ENCODE measurements around the gene ELF5.

The ELF5 gene

DNA sequence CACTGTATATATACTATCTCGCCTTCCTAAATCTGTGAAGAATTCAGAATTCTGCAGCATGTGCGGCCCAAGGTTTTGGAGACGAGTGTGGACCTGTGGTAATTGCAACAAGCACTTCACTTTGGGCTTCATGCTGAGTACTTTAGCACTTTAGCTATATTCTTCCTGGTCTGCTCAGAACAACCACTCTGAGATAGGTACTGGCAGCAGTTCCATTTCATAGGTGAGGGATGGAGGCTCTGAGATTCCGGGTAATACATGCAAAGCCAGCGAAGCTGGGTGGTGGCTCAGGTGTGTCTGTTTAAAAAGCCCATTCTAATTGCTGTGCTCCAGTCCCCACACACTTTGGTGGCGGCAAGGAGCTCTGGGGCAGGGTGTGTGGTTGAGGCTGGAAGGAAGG lies 6.4 kb downstream of the ELF5 start:
- Histone ChIP-seq H3K36me3 (ENCODE audit: insufficient read depth, low read length) (no peaks in the 10 kb centered on the region), H3K9ac (ENCODE audit: low read depth, low read length) (no peak overlapping the region), H3K4me3 (ENCODE audit: low read length) (no peak overlapping the region), H3K4me1 (ENCODE audit: insufficient read depth, low read length) (no peaks in the 10 kb centered on the region), H3K9me3 (ENCODE audit: insufficient read depth, low read depth, low read length) (no peaks in the 10 kb centered on the region), H3K27me3 (ENCODE audit: insufficient read depth, low read length) (no peaks in the 10 kb centered on the region), H3K27ac (ENCODE audit: low read depth, low read length) (no peak overlapping the region)
- 77% methylated on average over 6 of the region's 6 CpGs for WGBS

DNA sequence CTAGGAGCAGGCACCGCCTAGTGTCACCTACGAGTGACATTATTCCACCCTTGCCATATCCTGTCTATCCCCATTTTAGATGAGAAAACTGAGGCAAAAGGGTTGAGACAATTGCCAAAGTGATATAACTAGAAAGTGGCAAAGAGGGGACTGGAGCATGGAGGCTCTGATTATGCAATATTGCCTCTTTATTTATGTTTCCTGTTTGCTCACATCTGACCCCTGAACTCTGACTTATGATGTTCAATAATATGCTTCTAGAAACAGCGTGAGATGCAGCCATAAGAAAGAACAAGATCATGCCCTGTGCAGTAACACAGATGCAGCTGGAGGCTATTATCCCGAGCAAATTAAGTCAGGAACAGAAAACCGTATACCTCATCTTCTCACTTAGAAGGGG lies 7.7 kb downstream of the ELF5 start:
- Histone ChIP-seq H3K36me3 (ENCODE audit: insufficient read depth, low read length) (no peaks in the 10 kb centered on the region), H3K27me3 (ENCODE audit: insufficient read depth, low read length) (no peaks in the 10 kb centered on the region), H3K4me3 (ENCODE audit: low read length) (no peak overlapping the region), H3K9ac (ENCODE audit: low read depth, low read length) (no peak overlapping the region), H3K27ac (ENCODE audit: low read depth, low read length) (no peak overlapping the region), H3K9me3 (ENCODE audit: insufficient read depth, low read depth, low read length) (no peaks in the 10 kb centered on the region), H3K4me1 (ENCODE audit: insufficient read depth, low read length) (no peaks in the 10 kb centered on the region)
- 89% methylated on average over 2 of the region's 5 CpGs for WGBS

DNA sequence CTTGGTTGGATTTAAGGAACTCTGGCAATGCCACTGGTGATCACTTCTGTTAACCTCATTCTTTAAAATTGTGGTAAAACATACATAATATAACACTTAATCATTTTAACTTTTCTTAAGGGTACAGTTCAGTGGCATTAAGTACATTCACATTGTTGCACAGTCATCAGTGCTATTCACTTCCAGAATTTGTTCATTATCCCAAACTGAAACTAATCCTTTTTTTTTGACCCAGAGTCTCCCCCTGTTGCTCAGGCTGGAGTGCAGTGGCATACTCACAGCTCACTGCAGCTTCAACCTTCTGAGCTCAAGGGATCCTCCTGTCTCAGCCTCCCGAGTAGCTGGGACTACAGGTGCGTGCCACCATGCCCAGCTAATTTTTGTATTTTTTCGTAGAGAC lies 10.6 kb downstream of the ELF5 start:
- WGBS: 97% methylated on average over 3 of the region's 3 CpGs
- no peaks in the 10 kb centered on the region for H3K27me3 ChIP-seq (ENCODE audit: insufficient read depth, low read length)
- no peak overlapping the region for H3K27ac ChIP-seq (ENCODE audit: low read depth, low read length)
- no peak overlapping the region for H3K4me3 ChIP-seq (ENCODE audit: low read length)
- no peaks in the 10 kb centered on the region for H3K36me3 ChIP-seq (ENCODE audit: insufficient read depth, low read length)
- H3K9ac ChIP-seq (ENCODE audit: low read depth, low read length): no peak overlapping the region
- H3K4me1 ChIP-seq (ENCODE audit: insufficient read depth, low read length): no peaks in the 10 kb centered on the region
- H3K9me3 ChIP-seq (ENCODE audit: insufficient read depth, low read depth, low read length): no peaks in the 10 kb centered on the region

DNA sequence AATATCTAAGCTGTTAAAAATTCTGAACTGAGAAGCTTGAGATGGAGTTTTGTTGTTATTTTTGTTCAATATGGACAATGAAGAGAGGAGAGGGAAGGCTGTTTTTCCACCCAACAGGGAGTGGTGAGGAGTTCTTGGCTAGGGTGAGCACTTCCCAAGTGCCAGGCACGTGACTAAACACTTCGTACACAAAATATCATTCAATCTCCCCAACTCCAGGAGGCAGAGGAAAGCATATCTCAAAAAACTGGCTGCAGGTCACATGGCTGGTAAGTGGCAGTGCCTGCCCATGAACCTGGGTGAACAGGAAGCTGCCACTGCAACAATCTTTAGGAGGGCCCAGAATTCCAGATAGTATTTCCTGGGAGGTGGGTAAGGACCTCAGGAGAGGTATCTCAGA lies 11.6 kb downstream of the ELF5 start:
- Histone ChIP-seq H3K36me3 (ENCODE audit: insufficient read depth, low read length) (no peaks in the 10 kb centered on the region), H3K9ac (ENCODE audit: low read depth, low read length) (no peak overlapping the region), H3K27ac (ENCODE audit: low read depth, low read length) (no peak overlapping the region), H3K27me3 (ENCODE audit: insufficient read depth, low read length) (no peaks in the 10 kb centered on the region), H3K9me3 (ENCODE audit: insufficient read depth, low read depth, low read length) (no peaks in the 10 kb centered on the region), H3K4me1 (ENCODE audit: insufficient read depth, low read length) (no peaks in the 10 kb centered on the region), H3K4me3 (ENCODE audit: low read length) (no peak overlapping the region)
- WGBS: 77% methylated on average over 2 of the region's 2 CpGs

DNA sequence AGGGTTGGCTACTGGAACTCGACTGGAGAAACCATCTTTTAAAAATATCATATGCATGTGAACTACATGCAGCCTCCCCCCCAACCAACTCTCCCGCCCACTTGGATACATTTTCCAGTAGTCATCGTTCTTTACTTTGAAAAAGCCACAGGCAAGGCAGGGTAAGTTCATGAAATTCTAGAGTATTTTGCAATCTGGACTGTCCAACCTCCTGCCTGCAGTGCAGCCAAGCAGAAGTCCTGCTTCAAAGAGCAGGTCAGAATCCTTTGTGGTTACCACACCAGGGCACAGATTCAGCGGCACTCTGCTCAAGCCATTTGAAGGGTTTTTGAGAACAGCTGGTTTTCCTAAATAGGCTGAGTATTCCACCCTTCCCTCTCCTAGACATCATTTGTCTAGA lies 12.1 kb downstream of the ELF5 start:
- Histone ChIP-seq H3K27me3 (ENCODE audit: insufficient read depth, low read length) (no peaks in the 10 kb centered on the region), H3K4me1 (ENCODE audit: insufficient read depth, low read length) (no peaks in the 10 kb centered on the region), H3K9me3 (ENCODE audit: insufficient read depth, low read depth, low read length) (no peaks in the 10 kb centered on the region), H3K36me3 (ENCODE audit: insufficient read depth, low read length) (no peaks in the 10 kb centered on the region), H3K27ac (ENCODE audit: low read depth, low read length) (no peak overlapping the region), H3K9ac (ENCODE audit: low read depth, low read length) (no peak overlapping the region), H3K4me3 (ENCODE audit: low read length) (no peak overlapping the region)
- WGBS: 86% methylated on average over 4 of the region's 4 CpGs

DNA sequence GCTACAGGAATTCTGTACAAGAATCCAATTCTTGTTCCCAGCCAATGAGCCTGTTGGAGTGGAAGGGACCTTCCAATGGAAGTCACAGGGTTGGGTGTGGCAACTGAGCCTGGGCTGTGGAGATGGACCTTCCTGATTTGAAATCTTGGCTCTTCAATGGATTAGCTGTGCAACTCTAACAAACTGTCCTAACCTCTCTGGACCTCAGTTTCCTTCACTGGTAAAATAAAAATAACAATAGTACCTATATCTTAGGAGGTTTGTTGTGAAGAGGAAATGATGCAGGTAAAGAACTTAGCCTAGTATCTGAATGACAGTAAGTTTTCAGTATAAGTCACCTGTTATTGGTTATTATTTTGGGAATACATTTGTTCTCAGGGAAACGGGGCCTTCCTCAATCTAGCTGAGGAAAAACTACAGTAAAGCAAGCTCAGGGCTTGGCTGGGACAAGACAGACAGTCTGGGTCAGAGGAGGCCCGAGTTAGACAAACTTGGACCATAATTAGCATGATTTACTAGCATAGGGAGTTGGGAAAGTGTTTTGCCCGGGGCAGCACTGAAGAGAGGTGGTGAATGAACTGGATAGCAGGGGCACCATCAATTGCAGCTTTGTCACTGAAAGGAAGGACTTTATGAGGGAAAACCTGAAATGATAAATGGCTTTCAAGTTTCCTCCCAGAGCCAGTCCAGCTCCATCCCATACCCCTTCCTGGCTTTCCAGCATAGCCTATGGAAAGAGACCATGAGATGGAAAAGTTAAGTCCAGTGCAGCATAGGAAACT lies 13.7 kb downstream of the ELF5 start:
- no peaks in the 10 kb centered on the region for H3K36me3 ChIP-seq (ENCODE audit: insufficient read depth, low read length)
- H3K4me1 ChIP-seq (ENCODE audit: insufficient read depth, low read length): no peaks in the 10 kb centered on the region
- no peaks in the 10 kb centered on the region for H3K27me3 ChIP-seq (ENCODE audit: insufficient read depth, low read length)
- H3K9ac ChIP-seq (ENCODE audit: low read depth, low read length): no peak overlapping the region
- no peaks in the 10 kb centered on the region for H3K9me3 ChIP-seq (ENCODE audit: insufficient read depth, low read depth, low read length)
- H3K27ac ChIP-seq (ENCODE audit: low read depth, low read length): no peak overlapping the region
- 93% methylated on average over 3 of the region's 3 CpGs for WGBS
- H3K4me3 ChIP-seq (ENCODE audit: low read length): no peak overlapping the region

DNA sequence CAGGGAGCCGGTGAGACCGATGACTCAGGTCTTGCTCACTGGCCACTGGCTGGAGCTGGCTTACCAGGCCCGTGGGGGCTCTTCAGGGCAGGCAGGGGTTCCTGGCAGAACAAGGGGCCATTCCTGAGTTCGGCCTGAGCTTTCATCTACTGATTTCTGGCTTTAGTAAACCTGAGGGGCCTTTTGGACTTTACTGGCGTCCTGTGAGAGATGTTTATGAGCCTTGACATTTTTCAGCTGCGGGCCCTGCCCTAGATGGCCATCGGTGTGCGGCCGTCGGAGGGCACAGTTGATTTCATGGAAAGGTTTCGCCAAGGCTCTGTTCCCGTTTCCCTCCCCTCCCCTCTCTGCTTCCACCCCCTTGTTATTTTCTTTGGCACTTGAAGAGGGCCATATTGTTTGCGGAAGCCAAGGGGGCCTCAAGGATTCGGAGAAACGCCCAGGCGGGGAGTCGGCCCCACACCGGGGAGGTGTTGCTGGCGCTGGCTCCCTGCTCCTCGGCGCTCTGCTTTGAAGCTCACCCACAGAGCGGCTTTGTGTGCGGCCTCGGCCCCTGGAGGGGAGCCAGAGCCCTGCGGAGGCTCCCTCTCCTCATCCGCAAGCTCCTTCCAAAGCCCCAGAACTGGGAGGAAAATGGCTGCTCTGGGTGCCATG lies 17.7 kb downstream of the ELF5 start:
- Histone ChIP-seq H3K4me1 (ENCODE audit: insufficient read depth, low read length) (no peaks in the 10 kb centered on the region), H3K4me3 (ENCODE audit: low read length) (no peak overlapping the region), H3K9ac (ENCODE audit: low read depth, low read length) (no peak overlapping the region), H3K9me3 (ENCODE audit: insufficient read depth, low read depth, low read length) (no peaks in the 10 kb centered on the region), H3K36me3 (ENCODE audit: insufficient read depth, low read length) (no peaks in the 10 kb centered on the region), H3K27me3 (ENCODE audit: insufficient read depth, low read length) (no peaks in the 10 kb centered on the region), H3K27ac (ENCODE audit: low read depth, low read length) (no peak overlapping the region)
- WGBS: 89% methylated on average over 26 of the region's 26 CpGs

DNA sequence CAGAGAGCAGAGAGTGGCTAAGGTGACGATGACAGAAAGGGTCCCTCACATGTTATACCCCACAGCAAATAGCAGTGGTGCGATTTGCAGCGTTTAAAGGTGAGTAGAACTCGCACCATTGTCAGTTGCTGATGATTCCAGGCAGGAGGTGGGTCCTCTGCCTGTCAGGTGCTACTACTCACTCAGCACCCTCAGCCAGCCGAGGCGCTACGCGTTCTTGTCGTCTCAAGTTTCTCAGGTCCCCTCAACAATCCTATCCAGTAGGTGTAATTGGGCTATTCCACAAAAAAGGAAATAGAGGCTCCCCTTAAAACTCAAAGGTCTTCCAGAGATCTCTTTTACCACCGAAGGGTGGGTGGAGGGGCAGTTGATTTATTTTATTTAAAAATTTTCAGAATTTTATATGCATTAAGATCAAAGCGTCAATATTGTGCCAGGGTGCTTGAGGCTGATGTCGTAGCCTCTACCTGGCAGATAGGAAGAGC lies 18.3 kb downstream of the ELF5 start:
- H3K9me3 ChIP-seq (ENCODE audit: insufficient read depth, low read depth, low read length): no peaks in the 10 kb centered on the region
- no peaks in the 10 kb centered on the region for H3K4me1 ChIP-seq (ENCODE audit: insufficient read depth, low read length)
- H3K27me3 ChIP-seq (ENCODE audit: insufficient read depth, low read length): no peaks in the 10 kb centered on the region
- H3K9ac ChIP-seq (ENCODE audit: low read depth, low read length): no peak overlapping the region
- H3K4me3 ChIP-seq (ENCODE audit: low read length): no peak overlapping the region
- H3K27ac ChIP-seq (ENCODE audit: low read depth, low read length): no peak overlapping the region
- no peaks in the 10 kb centered on the region for H3K36me3 ChIP-seq (ENCODE audit: insufficient read depth, low read length)
- 91% methylated on average over 11 of the region's 12 CpGs for WGBS

DNA sequence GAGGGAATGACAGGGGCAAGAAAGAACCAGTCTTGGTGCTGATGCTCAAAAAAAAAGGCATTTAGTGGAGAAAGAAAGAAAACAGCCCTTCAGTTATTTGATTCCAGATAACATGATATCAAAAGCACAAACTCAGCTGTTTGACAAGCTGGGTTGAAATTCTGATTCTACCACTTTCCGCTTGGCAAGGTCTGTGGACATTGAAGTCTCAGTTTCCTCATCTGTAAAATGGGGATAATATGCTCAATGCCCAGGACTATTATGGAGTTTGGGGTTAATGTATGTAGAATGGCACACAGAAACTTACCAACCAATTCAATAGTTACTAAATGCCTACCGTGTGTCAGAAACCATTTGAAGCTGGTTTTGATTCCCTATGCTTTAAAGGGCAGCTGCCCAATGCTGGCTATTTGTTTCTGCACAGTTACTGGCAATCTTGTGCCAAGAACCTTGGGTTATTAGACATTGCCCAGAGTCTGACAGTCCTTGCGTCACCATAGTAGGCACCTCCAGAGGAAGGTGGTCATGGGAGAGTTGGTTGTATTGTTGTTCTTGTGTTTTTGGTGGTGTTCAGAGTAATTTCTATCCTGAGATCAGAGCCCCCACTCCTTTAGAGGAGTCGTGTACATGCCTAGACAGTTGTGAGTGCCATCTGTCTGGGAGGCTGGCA lies 19.5 kb downstream of the ELF5 start:
- H3K4me1 ChIP-seq (ENCODE audit: insufficient read depth, low read length): no peaks in the 10 kb centered on the region
- no peak overlapping the region for H3K4me3 ChIP-seq (ENCODE audit: low read length)
- no peak overlapping the region for H3K9ac ChIP-seq (ENCODE audit: low read depth, low read length)
- no peaks in the 10 kb centered on the region for H3K9me3 ChIP-seq (ENCODE audit: insufficient read depth, low read depth, low read length)
- H3K27ac ChIP-seq (ENCODE audit: low read depth, low read length): no peak overlapping the region
- H3K36me3 ChIP-seq (ENCODE audit: insufficient read depth, low read length): no peaks in the 10 kb centered on the region
- no peaks in the 10 kb centered on the region for H3K27me3 ChIP-seq (ENCODE audit: insufficient read depth, low read length)
- WGBS: 81% methylated on average over 4 of the region's 4 CpGs

DNA sequence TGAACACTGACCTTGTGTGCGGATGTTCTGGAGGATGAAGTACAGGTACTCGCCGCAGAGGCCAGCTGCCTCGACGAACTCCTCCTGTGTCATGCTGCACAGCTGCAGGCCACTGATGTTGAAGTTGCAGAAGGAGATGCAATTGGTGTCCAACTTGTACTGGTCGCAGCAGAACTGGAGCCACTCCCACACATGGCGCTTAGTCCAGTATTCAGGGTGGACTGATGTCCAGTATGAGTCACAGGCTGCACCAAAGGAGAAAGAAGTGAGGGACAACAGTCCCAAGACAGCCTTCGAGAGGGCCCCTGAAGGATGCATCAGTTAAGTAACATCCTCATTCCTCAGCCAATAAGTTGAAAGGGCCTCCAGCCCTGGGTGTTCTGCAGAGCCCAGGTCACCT lies 20.1 kb downstream of the ELF5 start:
- Histone ChIP-seq H3K4me1 (ENCODE audit: insufficient read depth, low read length) (no peaks in the 10 kb centered on the region), H3K9me3 (ENCODE audit: insufficient read depth, low read depth, low read length) (no peaks in the 10 kb centered on the region), H3K27ac (ENCODE audit: low read depth, low read length) (no peak overlapping the region), H3K27me3 (ENCODE audit: insufficient read depth, low read length) (no peaks in the 10 kb centered on the region), H3K9ac (ENCODE audit: low read depth, low read length) (no peak overlapping the region), H3K36me3 (ENCODE audit: insufficient read depth, low read length) (no peaks in the 10 kb centered on the region), H3K4me3 (ENCODE audit: low read length) (no peak overlapping the region)
- WGBS: 91% methylated on average over 8 of the region's 8 CpGs

DNA sequence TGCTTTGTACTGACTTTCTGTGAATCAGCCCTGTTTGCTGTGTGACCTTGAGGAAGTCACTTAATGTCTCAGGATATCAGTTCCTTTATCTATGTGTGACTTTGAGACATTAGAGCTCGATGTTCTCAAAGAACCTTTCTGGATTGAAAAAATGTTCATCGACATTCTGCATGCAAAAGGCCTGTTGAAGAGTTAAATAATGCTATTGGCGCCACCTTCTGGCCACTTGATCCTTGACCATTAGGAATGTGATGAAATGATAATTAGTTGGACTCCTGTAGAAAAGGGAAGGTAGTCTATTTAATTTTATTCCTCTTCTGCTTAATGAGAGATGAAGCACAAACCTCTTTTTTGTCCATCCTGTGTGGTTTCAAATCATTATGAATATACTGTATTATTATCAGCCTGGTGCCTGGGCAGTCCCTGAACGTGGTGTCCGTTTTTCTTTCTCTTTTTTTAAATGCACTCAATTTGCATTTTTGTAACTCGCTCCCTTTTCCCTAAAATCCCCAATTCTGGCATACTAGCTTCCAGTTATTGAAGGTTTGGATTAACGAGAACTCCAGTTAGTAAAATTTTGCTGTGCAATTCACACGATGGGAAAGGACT lies 20.7 kb downstream of the ELF5 start:
- no peak overlapping the region for H3K27ac ChIP-seq (ENCODE audit: low read depth, low read length)
- 61% methylated on average over 8 of the region's 8 CpGs for WGBS
- no peaks in the 10 kb centered on the region for H3K27me3 ChIP-seq (ENCODE audit: insufficient read depth, low read length)
- H3K4me3 ChIP-seq (ENCODE audit: low read length): no peak overlapping the region
- no peaks in the 10 kb centered on the region for H3K36me3 ChIP-seq (ENCODE audit: insufficient read depth, low read length)
- H3K9ac ChIP-seq (ENCODE audit: low read depth, low read length): no peak overlapping the region
- no peaks in the 10 kb centered on the region for H3K4me1 ChIP-seq (ENCODE audit: insufficient read depth, low read length)
- no peaks in the 10 kb centered on the region for H3K9me3 ChIP-seq (ENCODE audit: insufficient read depth, low read depth, low read length)
